ENCODE measurements around the gene ATP2B3.

The ATP2B3 gene

DNA sequence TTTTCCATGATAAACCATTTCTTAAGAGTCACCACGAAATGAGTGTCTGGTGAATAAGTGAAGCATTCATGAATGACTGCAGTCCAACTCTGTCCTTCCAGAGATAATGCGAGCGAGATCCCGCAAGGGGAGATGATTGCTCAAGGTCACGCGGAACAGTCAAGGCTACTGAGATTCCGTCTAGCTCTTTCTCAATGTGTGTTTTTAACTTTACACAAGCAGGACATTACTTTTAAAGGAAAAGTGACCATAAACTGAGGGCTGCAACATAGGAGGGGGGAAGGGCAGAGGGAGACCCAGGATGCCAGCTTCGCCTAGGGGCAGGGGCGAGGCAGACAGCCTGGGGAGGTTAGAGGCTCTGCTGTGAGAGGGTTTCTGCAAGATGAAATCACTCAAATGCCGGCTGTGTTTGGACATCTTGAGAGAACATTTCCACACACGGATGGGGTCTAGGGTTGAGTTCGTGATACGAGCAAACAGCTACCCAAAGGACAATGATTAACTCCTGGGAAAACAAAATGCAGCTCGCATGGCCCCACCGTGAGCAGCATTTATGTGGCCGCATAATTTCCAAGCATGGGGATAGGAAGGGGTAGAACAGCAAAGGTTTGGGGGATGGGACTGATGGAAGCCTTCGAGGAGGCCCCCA, 105.3 kb downstream of the ATP2B3 start:
- DNase-seq = no peak

DNA sequence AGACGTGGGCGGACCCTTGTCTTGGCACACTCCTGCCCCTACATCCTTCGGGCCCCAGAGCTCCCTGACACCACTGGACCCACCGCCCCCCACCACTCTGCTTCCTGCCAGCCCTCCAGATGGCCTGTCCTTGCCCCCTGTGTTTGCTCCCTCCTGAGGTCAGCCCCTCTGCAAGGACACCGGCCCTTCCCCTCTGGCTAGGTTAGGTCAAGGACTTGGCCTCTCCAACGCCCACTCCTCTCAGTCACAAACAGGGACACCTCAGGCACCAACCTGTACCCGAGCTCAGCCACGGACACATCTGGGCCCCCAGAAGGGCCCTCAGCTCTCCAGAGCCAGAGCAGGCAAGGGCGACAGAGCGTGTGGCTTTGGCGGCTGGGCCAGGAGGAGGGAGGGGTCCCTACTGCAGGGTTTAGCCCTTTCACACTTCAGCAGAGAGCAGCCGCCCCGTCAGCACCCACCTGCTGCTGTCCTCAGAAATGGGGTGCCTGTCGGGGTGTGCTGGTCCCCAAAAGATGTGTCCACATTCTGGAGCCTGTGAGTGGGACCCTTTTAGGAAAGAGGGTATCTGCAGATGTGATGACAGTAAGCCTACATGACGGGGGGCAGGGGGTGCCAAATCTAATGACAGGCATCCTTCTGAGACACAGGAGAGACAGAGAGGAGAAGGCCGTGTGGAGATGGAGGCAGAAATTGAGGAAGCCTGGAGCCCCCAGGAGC, 106.0 kb downstream of the ATP2B3 start:
- no peak for DNase-seq

DNA sequence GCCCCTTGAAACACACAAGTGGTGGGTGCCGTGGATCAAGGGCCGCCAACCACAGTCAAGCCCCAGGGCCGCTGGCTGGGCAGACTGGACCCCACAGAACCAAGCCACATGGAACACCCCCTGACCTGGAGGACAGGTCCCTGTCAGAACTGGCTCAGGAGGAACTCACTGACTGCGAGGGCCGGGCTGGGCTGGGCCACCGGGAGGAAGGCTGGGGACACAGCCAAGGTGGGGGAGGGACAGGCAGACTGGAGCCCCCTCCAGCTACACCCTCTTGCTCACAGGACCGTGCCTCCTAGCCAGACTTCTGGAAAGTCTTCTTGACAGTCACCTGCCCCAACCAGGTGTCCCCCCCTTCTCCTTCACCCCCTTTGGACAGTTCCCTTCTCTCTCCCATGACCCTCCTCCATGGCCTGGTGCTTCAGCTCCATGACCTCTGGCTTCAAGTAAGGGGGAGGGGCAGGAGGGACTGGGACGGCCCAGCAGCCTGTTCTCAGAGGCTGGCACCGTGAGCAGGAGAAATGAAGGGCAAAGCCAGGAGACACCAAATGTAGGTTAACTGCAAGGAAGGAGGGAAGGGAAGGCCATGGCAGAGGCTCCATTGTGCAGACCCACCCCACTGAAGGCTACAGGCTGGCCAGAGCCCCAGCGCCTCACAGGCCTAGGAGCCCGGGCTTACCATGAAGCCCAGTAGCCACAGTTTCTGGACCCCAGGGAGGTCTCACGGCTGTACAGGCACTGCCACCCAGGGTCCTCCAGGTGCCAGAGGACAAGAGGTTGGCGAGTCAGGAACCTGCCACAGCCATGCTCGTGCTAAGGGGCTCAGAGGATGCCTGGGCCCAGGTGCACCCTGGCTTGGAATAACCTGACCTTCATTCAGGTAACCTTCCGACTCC, 107.0 kb downstream of the ATP2B3 start:
- DNase-seq = no peak

DNA sequence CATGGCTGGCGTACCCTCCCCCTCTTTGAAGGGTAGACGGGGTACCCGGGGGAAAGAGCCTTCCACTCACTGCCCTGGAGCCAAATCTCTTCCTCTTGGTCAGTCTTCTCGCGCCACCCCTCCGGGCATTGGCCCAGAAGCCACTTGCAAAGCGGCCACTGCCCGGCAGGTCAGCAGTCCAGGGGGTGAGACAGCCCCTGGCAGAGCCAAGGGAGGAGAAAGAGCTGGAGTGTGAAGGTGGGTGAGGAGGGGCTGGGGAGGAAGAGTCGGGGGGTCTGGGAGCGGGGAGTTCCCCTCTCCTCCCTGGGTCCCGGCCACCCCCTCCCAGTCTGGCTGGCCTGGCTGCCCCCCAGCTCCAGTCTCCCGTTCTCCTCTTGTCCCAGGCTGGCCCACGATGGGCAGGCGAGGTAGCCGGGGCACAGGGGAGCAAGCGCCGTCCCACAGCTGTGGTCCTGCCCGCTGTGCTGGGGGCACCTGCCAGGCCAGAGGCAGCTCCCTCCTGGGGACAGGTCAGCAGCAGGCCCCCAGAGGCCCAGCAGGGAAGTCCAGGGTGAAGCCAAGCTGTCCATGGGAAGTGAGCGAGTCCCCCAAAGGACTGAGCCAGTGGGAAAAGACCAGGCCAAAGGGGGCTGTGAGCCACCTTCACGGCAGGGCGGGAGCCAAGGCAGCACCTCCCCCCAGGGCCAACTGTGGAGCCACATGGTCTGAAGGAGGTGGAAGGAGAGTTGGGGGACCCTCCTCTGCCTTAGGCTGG, 108.0 kb downstream of the ATP2B3 start:
- no peak for DNase-seq

- DNase-seq = no peak
Measured at GRCh38 chrX:153626025-153626633, 108.7 kb downstream of the ATP2B3 start.

- DNase-seq = no peak
Measured at GRCh38 chrX:153626863-153627674, 109.6 kb downstream of the ATP2B3 start.

- DNase-seq = no peak
Measured at GRCh38 chrX:153627675-153628111, 110.3 kb downstream of the ATP2B3 start.

- DNase-seq = no peak
Measured at GRCh38 chrX:153628129-153628528, 110.7 kb downstream of the ATP2B3 start.

GRCh38 chrX:153628665-153629064, 111.2 kb downstream of the ATP2B3 start:
- DNase-seq = no peak

DNA sequence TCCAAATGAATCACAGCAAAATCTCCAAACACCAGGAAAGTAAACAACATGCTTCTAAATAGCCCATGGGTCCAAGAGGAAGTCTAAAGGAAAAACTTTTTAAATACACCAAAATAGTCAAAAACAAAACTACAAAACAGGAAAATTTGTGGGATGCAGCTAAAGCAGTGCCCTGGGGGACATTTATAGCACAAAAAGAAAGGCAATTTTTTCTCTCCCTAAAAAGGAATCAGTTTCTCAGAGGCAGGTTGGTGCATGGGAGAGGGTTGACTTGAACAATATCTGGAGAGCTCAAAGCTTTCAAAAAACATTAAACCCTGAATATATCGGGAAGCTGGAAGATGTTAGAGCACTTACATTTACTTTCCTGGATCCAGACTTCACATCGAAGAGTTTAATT, 113.9 kb downstream of the ATP2B3 start:
- DNase-seq = no peak

GRCh38 chrX:153631907-153632594, 114.6 kb downstream of the ATP2B3 start:
- no peak for DNase-seq
